K562 (cell line): ENCODE results near the gene MYBPHL. TPM values are rescaled to one million over a fixed set of nuclear protein-coding genes. Genes with fewer than 3 reads are reported as not detected.

Experiments used
- CHD1 ChIP-seq: fragments of 200-600 bp; sonication (generic); IDR thresholded peaks from one replicate; pipeline ENCODE4 v1.6.1; 2012; ENCODE audit warnings: mild to moderate bottlenecking, moderate library complexity, low read length, inconsistent platforms
- CHD2 ChIP-seq: IDR thresholded peaks from 2 replicates; pipeline ENCODE4 v1.6.1; 2011; ENCODE audit warnings: low read depth, low read length
- ETV5 ChIP-seq: sonication (generic); formaldehyde crosslinking; IDR thresholded peaks from 2 replicates; pipeline ENCODE4 v1.4.0; 2020; ENCODE audit warnings: low read depth, mild to moderate bottlenecking, missing genetic modification reagents
- GTF2A2 ChIP-seq: IDR thresholded peaks from 2 replicates; pipeline ENCODE4 v1.6.1; 2016; ENCODE audit warnings: mild to moderate bottlenecking, missing genetic modification characterization, missing compliant biosample characterization
- MLLT1 ChIP-seq, 2 experiments: fragments of 450-650 bp; IDR thresholded peaks; 2 replicates each; pipeline ENCODE4 v1.6.1; 2016
- PBX2 ChIP-seq, 2 experiments: IDR thresholded peaks in 1 of 2; conservative IDR thresholded peaks in 1 of 2; 2 replicates each; pipeline ENCODE4 v1.6.1; 2016; ENCODE audit warnings: low read depth in 2 of 2, mild to moderate bottlenecking in 1 of 2, missing compliant biosample characterization in 1 of 2, missing genetic modification characterization in 1 of 2, moderate library complexity in 1 of 2
- POLR2B ChIP-seq: fragments of 450-650 bp; IDR thresholded peaks from 2 replicates; pipeline ENCODE4 v1.6.1; 2018; ENCODE audit warnings: low read depth; ENCODE audit not compliant: partially characterized antibody
- PURB ChIP-seq: sonication (generic); formaldehyde crosslinking; IDR thresholded peaks from 2 replicates; pipeline ENCODE4 v1.9.0; 2021; ENCODE audit warnings: low read depth, mild to moderate bottlenecking, missing genetic modification reagents
- RBFOX2 ChIP-seq: fragments of 200-400 bp; formaldehyde crosslinking; IDR thresholded peaks from 2 replicates; pipeline ENCODE4 v1.6.1; 2017; ENCODE audit warnings: low read depth, mild to moderate bottlenecking, low read length, moderate library complexity
- RCOR1 ChIP-seq, 2 experiments: IDR thresholded peaks; 2 replicates each; pipeline ENCODE4 v1.6.1; 2012; ENCODE audit warnings: low read depth in 2 of 2, low read length in 2 of 2, borderline replicate concordance in 1 of 2, improper control_type of control experiment in 1 of 2
- SP1 ChIP-seq: sonication (generic); formaldehyde crosslinking; IDR thresholded peaks from 2 replicates; pipeline ENCODE4 v1.8.1; 2022; ENCODE audit warnings: mild to moderate bottlenecking, missing genetic modification reagents
- SRF ChIP-seq, 2 experiments: fragments of 250-450, 450-650 bp in 1 of 2; sonication (Bioruptor Pico) in 1 of 2; sonication (generic) in 1 of 2; formaldehyde crosslinking; IDR thresholded peaks; 2 replicates each; pipeline versions ENCODE4 v1.5.0 to v1.5.1; 2020 to 2022; ENCODE audit warnings: mild to moderate bottlenecking in 1 of 2, missing genetic modification reagents in 1 of 2
- TAF1 ChIP-seq: IDR thresholded peaks from 2 replicates; pipeline ENCODE4 v1.6.1; 2011; ENCODE audit warnings: mild to moderate bottlenecking, low read length, moderate library complexity; ENCODE audit not compliant: insufficient read depth, control insufficient read depth, severe bottlenecking; ENCODE audit errors: extremely low read depth
- TRIM28 ChIP-seq: fragments of 450-650 bp; IDR thresholded peaks from 2 replicates; pipeline ENCODE4 v1.6.1; 2017
- ZNF436 ChIP-seq: fragments of 250-450, 450-650 bp; sonication (Bioruptor Pico); formaldehyde crosslinking; IDR thresholded peaks from 2 replicates; pipeline ENCODE4 v1.7.0; 2020; ENCODE audit warnings: mild to moderate bottlenecking
- polyA plus RNA-seq, 8 experiments: library from polyadenylated mRNA; depleted of rRNA in 4 of 8; stranded (reverse) in 5 of 8; unstranded in 3 of 8; fragments of >200 nt; fragmentation: Nextera tagmentation in 2 of 8; fragmentation: Illumina TruSeq in 1 of 8; extraction: Ambion mirVana in 2 of 8; extraction: Trizol in 1 of 8; gene quantifications; 2 replicates each; pipeline versions ENCODE4 v1.2.1 to v1.2.3, GENCODE V29; 2011 to 2014; ENCODE audit warnings: inconsistent platforms in 1 of 8, missing spikeins in 1 of 8
- total RNA-seq, 7 experiments: library from RNA; depleted of rRNA in 6 of 7; stranded (reverse); fragments of >200 nt in 6 of 7; fragmentation: Illumina TruSeq in 2 of 7; extraction: Trizol in 2 of 7; gene quantifications; 2 replicates each; pipeline versions ENCODE4 v1.2.1 to v1.2.3, GENCODE V29; 2011 to 2021; ENCODE audit warnings: low replicate concordance in 1 of 7
- TF ChIP-seq, protein P1 (sequence below): fragments of 450-650 bp; IDR thresholded peaks from 2 replicates; pipeline ENCODE4 v1.6.1; 2016
- TF ChIP-seq, protein P2 (sequence below): sonication (generic); formaldehyde crosslinking; IDR thresholded peaks from 2 replicates; pipeline ENCODE4 v1.8.0; 2022; ENCODE audit warnings: missing genetic modification reagents, mild to moderate bottlenecking, borderline replicate concordance
- TF ChIP-seq, protein P3 (sequence below): fragments of 250-450 bp; sonication (Bioruptor Pico); IDR thresholded peaks from 2 replicates; pipeline ENCODE4 v1.8.0; 2021; ENCODE audit warnings: borderline replicate concordance, mild to moderate bottlenecking, moderate library complexity; ENCODE audit not compliant: poor library complexity, severe bottlenecking

MYBPHL gene
- total and polyA plus RNA-seq, 9 of the 15 experiments (the other 6 are each of a cell fraction or from before 2014, with no cell fraction given), result 0.20 to 1.9 (median 0.33) TPM

- TF ChIP-seq PBX2 (CRISPR knock-in tag; IDR thresholded peaks at IDR 0.05; ENCODE audit: low read depth) (no peak), PBX2 (tag; conservative IDR thresholded peaks at IDR 0.05; ENCODE audit: low read depth) (no peak), SP1 (CRISPR knock-in tag) (no peak), ZNF436 (CRISPR knock-in tag) (no peak), SRF (CRISPR knock-in tag; IDR thresholded peaks at IDR 0.05) (no peak), MLLT1 (IDR thresholded peaks at IDR 0.05) (no peak), RBFOX2 (0 out of 2 replicates have a peak, but pooled peaks have one; percentile 31), POLR2B (no peak), PURB (CRISPR knock-in tag) (no peak), RCOR1 (IDR thresholded peaks at IDR 0.05; ENCODE audit: borderline replicate concordance in 1 of 2, low read depth in 2 of 2, low read length in 2 of 2) (peak in 1 of 2 experiments; percentile 21; a peak in 1 of 4 replicates), TAF1 (peak; percentile 43), GTF2A2 (tag) (no peak), TRIM28 (no peak), ETV5 (CRISPR knock-in tag) (no peak), CHD1 (no peak), CHD2 (no peak)
- TF ChIP-seq, protein P1, sequence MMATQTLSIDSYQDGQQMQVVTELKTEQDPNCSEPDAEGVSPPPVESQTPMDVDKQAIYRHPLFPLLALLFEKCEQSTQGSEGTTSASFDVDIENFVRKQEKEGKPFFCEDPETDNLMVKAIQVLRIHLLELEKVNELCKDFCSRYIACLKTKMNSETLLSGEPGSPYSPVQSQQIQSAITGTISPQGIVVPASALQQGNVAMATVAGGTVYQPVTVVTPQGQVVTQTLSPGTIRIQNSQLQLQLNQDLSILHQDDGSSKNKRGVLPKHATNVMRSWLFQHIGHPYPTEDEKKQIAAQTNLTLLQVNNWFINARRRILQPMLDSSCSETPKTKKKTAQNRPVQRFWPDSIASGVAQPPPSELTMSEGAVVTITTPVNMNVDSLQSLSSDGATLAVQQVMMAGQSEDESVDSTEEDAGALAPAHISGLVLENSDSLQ, result 0 out of 2 replicates have a peak, but pooled peaks have one; percentile 28
- TF ChIP-seq, protein P2, sequence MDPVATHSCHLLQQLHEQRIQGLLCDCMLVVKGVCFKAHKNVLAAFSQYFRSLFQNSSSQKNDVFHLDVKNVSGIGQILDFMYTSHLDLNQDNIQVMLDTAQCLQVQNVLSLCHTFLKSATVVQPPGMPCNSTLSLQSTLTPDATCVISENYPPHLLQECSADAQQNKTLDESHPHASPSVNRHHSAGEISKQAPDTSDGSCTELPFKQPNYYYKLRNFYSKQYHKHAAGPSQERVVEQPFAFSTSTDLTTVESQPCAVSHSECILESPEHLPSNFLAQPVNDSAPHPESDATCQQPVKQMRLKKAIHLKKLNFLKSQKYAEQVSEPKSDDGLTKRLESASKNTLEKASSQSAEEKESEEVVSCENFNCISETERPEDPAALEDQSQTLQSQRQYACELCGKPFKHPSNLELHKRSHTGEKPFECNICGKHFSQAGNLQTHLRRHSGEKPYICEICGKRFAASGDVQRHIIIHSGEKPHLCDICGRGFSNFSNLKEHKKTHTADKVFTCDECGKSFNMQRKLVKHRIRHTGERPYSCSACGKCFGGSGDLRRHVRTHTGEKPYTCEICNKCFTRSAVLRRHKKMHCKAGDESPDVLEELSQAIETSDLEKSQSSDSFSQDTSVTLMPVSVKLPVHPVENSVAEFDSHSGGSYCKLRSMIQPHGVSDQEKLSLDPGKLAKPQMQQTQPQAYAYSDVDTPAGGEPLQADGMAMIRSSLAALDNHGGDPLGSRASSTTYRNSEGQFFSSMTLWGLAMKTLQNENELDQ (CRISPR knock-in tag), result no peak
- TF ChIP-seq, protein P3, sequence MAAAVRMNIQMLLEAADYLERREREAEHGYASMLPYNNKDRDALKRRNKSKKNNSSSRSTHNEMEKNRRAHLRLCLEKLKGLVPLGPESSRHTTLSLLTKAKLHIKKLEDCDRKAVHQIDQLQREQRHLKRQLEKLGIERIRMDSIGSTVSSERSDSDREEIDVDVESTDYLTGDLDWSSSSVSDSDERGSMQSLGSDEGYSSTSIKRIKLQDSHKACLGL (CRISPR knock-in tag), result no peak
Observed at GRCh38 chr1:109298666-109299557, 7.9 kb downstream of the MYBPHL start (continued).
